ENCODE data around the gene WFDC1.
A peak's percentile ranks its signal among the peaks of the same experiment; 100 is the strongest.

WFDC1 gene

DNA sequence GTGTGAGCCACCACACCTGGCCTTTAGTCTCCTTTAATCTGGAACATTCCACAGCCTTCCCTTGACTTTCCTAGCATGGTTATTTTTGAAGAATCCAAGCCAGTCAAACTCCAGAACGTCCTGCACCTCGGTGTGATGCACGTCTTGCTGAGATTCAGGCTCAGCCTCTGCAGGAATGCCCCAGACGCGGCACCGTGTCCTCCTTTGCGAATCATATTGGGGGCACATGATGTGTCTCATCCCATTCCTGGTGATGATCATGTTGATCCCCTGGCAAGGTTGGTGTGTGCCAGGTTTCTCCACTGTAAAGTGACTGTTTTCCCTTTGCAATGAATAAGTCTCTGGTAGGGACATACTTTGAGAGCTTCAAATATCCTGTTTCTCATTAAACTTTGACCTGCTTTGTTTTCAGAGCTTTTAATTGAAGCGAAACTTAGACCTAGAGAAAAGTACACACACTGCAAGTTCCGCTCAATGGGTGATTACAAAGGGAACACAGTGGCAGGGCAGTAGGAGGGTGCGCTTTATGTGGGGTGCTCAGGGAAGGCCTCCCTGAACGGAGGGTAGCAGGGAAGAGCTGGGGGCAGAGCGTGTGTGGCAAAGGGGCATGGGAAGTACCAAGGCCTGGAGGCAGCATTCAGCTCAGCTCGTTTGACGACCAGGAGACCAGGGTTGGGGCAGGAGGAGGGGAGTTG lies 64.1 kb downstream of the WFDC1 start:
- in situ Hi-C loops (cut with HindIII; ENCODE audit: low pct_ligation_motif_present, low sequenced_read_pairs): no loop called here
- TF ChIP-seq, protein P1, sequence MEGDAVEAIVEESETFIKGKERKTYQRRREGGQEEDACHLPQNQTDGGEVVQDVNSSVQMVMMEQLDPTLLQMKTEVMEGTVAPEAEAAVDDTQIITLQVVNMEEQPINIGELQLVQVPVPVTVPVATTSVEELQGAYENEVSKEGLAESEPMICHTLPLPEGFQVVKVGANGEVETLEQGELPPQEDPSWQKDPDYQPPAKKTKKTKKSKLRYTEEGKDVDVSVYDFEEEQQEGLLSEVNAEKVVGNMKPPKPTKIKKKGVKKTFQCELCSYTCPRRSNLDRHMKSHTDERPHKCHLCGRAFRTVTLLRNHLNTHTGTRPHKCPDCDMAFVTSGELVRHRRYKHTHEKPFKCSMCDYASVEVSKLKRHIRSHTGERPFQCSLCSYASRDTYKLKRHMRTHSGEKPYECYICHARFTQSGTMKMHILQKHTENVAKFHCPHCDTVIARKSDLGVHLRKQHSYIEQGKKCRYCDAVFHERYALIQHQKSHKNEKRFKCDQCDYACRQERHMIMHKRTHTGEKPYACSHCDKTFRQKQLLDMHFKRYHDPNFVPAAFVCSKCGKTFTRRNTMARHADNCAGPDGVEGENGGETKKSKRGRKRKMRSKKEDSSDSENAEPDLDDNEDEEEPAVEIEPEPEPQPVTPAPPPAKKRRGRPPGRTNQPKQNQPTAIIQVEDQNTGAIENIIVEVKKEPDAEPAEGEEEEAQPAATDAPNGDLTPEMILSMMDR (IDR thresholded peaks at IDR 0.05; ENCODE audit: low read depth, low read length, missing control alignments): no peak
- no peak for DNase-seq
- Histone ChIP-seq H3K27ac (no peak overlapping the region), H3K4me3 (ENCODE audit: low read depth, low read length) (no peak overlapping the region), H3K27me3 (replicated peaks) (peaks cover 12% of the 10 kb centered on the region), H3K36me3 (replicated peaks) (no peaks in the 10 kb centered on the region)

DNA sequence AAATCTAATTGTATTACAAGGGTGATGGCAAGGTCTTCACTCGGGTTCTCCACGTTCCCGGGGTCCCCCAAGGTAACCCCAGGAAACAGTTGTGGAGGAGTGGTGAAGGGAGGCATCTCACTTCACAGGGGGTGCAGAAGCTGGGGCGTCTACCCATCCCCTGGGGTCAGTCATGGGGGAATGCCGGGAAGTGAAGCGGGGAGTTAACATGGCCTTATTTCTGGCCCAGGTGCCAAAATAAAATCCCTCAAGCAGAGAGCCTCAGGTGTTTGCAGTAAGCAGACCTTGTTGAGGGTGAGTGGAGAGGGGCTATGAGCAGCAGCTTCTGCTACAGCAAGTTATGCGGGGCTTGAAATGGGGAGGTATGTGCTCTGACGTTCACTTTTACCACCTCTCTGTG lies 64.6 kb downstream of the WFDC1 start:
- Histone ChIP-seq H3K27me3 (replicated peaks) (peaks cover 12% of the 10 kb centered on the region), H3K4me3 (ENCODE audit: low read depth, low read length) (no peak overlapping the region), H3K27ac (no peak overlapping the region), H3K36me3 (replicated peaks) (no peaks in the 10 kb centered on the region)
- in situ Hi-C loops (cut with HindIII; ENCODE audit: low pct_ligation_motif_present, low sequenced_read_pairs): no loop called here
- DNase-seq: no peak
- TF ChIP-seq, protein P1 (IDR thresholded peaks at IDR 0.05; ENCODE audit: low read depth, low read length, missing control alignments): no peak

DNA sequence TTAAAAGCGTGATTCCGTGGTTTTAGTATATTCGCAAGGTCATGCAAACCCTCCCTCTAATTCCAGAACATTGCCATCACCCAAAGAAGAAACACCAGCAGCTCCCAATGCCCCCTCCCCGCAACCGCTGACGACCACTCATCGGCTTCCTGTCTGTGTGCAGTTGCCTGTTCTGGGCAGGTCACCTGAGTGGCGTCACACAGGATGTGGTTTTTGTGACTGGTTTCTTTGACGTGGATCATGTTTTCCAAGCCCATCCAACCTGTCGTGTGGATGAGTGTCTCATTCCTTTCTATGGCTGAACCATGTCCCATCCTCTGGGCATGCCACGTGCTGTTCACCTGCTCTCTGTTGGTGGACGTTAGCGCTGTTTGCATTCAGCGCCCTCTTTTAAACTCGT lies 65.5 kb downstream of the WFDC1 start:
- peak; percentile 6 for DNase-seq
- H3K36me3 ChIP-seq (replicated peaks): no peaks in the 10 kb centered on the region
- in situ Hi-C loops (cut with HindIII; ENCODE audit: low pct_ligation_motif_present, low sequenced_read_pairs): no loop called here
- TF ChIP-seq, protein P1 (IDR thresholded peaks at IDR 0.05; ENCODE audit: low read depth, low read length, missing control alignments): no peak
- H3K4me3 ChIP-seq (ENCODE audit: low read depth, low read length): no peak overlapping the region
- no peak overlapping the region for H3K27ac ChIP-seq
- H3K27me3 ChIP-seq (replicated peaks): peaks cover 12% of the 10 kb centered on the region

DNA sequence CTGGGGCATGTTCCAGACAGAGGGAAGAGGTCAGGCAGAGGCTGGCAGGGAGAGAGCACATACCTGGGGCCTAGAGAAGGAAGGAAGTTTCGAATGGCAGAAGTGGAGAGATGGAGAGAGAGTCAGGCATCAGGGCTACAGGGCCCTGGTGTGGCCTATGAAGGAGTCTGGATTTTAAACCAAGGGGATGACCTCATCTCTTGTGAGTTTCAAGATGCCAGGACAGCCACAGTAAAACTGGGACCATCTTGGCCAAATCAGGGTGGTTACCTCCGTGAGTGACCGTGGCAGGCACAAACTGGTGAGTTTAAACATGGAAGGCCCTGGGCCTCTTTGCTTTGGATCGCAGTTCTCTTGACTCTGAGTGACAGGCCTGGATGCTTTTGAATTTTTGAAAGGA lies 66.1 kb downstream of the WFDC1 start:
- Histone ChIP-seq H3K4me3 (ENCODE audit: low read depth, low read length) (no peak overlapping the region), H3K36me3 (replicated peaks) (no peaks in the 10 kb centered on the region), H3K27ac (no peak overlapping the region), H3K27me3 (replicated peaks) (peaks cover 12% of the 10 kb centered on the region)
- TF ChIP-seq, protein P1 (IDR thresholded peaks at IDR 0.05; ENCODE audit: low read depth, low read length, missing control alignments): no peak
- no peak for DNase-seq
- in situ Hi-C loops (cut with HindIII; ENCODE audit: low pct_ligation_motif_present, low sequenced_read_pairs): no loop called here

DNA sequence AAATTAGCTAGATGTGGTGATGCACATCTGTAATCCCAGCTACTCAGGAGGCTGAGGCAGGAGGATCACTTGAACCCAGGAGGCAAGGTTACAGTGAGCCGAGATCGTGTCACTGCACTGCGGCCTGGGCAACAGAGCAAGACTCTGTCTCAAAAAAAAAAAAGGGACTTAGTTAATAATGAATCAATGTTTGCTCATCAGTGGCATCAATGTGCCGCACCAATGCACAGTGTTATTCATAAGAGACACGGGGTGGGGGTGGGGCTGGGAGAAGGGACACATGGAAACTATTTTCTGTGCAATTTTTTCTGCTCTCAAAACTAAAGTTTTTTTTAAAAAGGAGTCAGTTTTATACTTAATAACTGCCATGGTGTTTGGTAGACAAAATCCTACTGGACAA lies 66.9 kb downstream of the WFDC1 start:
- no peaks in the 10 kb centered on the region for H3K36me3 ChIP-seq (replicated peaks)
- H3K4me3 ChIP-seq (ENCODE audit: low read depth, low read length): no peak overlapping the region
- H3K27ac ChIP-seq: no peak overlapping the region
- peaks cover 7% of the 10 kb centered on the region for H3K27me3 ChIP-seq (replicated peaks)
- in situ Hi-C loops (cut with HindIII; ENCODE audit: low pct_ligation_motif_present, low sequenced_read_pairs): no loop called here
- TF ChIP-seq, protein P1 (IDR thresholded peaks at IDR 0.05; ENCODE audit: low read depth, low read length, missing control alignments): no peak
- DNase-seq: no peak

DNA sequence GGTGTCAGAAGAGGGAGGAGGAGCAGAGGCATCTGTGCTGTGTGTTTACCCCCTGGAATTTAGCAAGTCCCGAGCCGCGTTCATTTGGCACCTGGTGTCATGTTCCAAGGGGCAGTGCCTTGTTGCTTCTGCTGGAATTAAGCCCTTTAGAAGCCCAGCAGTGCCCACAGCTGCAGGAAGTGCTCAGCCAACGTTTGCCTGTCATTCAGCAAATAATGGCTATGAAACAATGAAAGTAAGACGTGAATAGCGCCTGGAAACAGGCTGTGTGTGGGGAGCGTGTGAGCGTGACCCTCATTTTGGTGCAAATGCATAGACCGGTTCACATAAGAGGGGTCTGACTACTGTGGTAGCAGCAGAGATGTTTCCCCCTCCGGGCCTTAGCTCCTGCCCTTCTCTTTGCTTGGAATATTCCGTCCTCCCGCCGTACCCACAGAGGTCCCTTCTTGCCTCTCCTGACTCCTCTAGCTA lies 67.8 kb downstream of the WFDC1 start:
- Histone ChIP-seq H3K36me3 (replicated peaks) (no peaks in the 10 kb centered on the region), H3K4me3 (ENCODE audit: low read depth, low read length) (no peak overlapping the region), H3K27ac (no peak overlapping the region), H3K27me3 (replicated peaks) (peaks cover 14% of the 10 kb centered on the region)
- DNase-seq: no peak
- TF ChIP-seq, protein P1 (IDR thresholded peaks at IDR 0.05; ENCODE audit: low read depth, low read length, missing control alignments): no peak
- in situ Hi-C loops (cut with HindIII; ENCODE audit: low pct_ligation_motif_present, low sequenced_read_pairs): no loop called here

Measured in brain microvascular endothelial cell (primary cell).